OCI-LY7 (cell line): ENCODE data around the gene TAF6. TPM values are rescaled to one million over a fixed set of nuclear protein-coding genes. Genes with fewer than 3 reads are reported as not detected.
"Not testable (repeated sequence)": the region's sequence is repeated elsewhere in the genome, so short reads cannot be mapped to it uniquely, and the experiment has no call there.

Source experiments
- BruUV-seq: library from RNA; stranded (reverse); fragments of 400-500 nt; replicated peaks from 2 replicates; lab custom pipeline; 2021; lab: Mats Ljungman, UMichigan
- CTCF ChIA-PET: fragments of 300-600 bp; sonication (Branson Sonifier 250); formaldehyde crosslinking; loops from one replicate; lab custom pipeline; 2022; ENCODE audit warnings: antibody characterized with exemption; ENCODE audit not compliant: unreplicated experiment; lab: Charles Lee
- POLR2A ChIA-PET: fragments of 300-600 bp; sonication (Branson Sonifier 250); formaldehyde crosslinking; loops from one replicate; lab custom pipeline; 2022; ENCODE audit warnings: antibody characterized with exemption; lab: Charles Lee
- DNase-seq: peaks from one replicate; pipeline ENCODE4 v3.0.0-alpha.2; 2015; ENCODE audit warnings: low spot score
- H2AFZ ChIP-seq: fragments of 200-600 bp; sonication (generic), shearing (Covaris generic); 2 replicates; pipeline ENCODE4 v1.6.1; 2014; ENCODE audit warnings: mild to moderate bottlenecking, antibody characterized with exemption, low read length, moderate library complexity
- H3K27ac ChIP-seq: fragments of 200-600 bp; sonication (generic); 2 replicates; pipeline ENCODE4 v1.5.1; 2014; ENCODE audit warnings: mixed run types, low read depth, mild to moderate bottlenecking, moderate library complexity, low read length, inconsistent platforms; ENCODE audit not compliant: poor library complexity, severe bottlenecking
- H3K36me3 ChIP-seq: fragments of 200-600 bp; sonication (generic); 2 replicates; pipeline ENCODE4 v1.6.1; 2014; ENCODE audit warnings: mild to moderate bottlenecking, antibody characterized with exemption, low read length, moderate library complexity, mixed read lengths; ENCODE audit not compliant: insufficient read depth
- H3K4me1 ChIP-seq: fragments of 200-600 bp; sonication (generic); 2 replicates; pipeline ENCODE4 v1.5.1; 2014; ENCODE audit warnings: mild to moderate bottlenecking, low read length; ENCODE audit not compliant: insufficient read depth, poor library complexity, severe bottlenecking
- H3K4me2 ChIP-seq: fragments of 200-600 bp; sonication (generic); 2 replicates; pipeline ENCODE4 v1.6.1; 2014; ENCODE audit warnings: mild to moderate bottlenecking, low read length
- H3K4me3 ChIP-seq: fragments of 200-600 bp; sonication (generic); 2 replicates; pipeline ENCODE4 v1.5.1; 2014; ENCODE audit warnings: mild to moderate bottlenecking, low read depth, low read length; ENCODE audit not compliant: poor library complexity, severe bottlenecking
- H3K79me2 ChIP-seq: fragments of 200-600 bp; sonication (generic); 2 replicates; pipeline ENCODE4 v1.6.1; 2016; ENCODE audit warnings: low read depth, mild to moderate bottlenecking, low read length, moderate library complexity, mixed read lengths; ENCODE audit not compliant: insufficient read depth
- H3K9me2 ChIP-seq: fragments of 200-600 bp; sonication (generic); 2 replicates; pipeline ENCODE4 v1.6.1; 2016; ENCODE audit warnings: mild to moderate bottlenecking, low read length, mixed read lengths; ENCODE audit not compliant: insufficient read depth
- H3K9me3 ChIP-seq: fragments of 200-600 bp; sonication (generic); 2 replicates; pipeline ENCODE4 v1.6.1; 2014; ENCODE audit warnings: mild to moderate bottlenecking, mixed run types, low read length, mixed read lengths
- H4K20me1 ChIP-seq: fragments of 200-600 bp; sonication (generic); 2 replicates; pipeline ENCODE4 v1.6.1; 2014; ENCODE audit warnings: mild to moderate bottlenecking, antibody characterized with exemption, low read length, moderate library complexity, mixed read lengths; ENCODE audit not compliant: insufficient read depth
- EZH2phosphoT487 ChIP-seq: fragments of 200-600 bp; sonication (generic); IDR thresholded peaks from 2 replicates; pipeline ENCODE4 v1.6.1; 2018; ENCODE audit warnings: low read depth, borderline replicate concordance, mild to moderate bottlenecking, mixed run types, antibody characterized with exemption, low read length, moderate library complexity, mixed read lengths
- intact Hi-C: fragments of 100-400 bp; cut with micrococcal nuclease; formaldehyde crosslinking; loops from one replicate; pipeline ENCODE4 v1.10.0; 2022; ENCODE audit not compliant: unreplicated experiment
- total RNA-seq, 2 experiments: library from RNA; depleted of rRNA in 1 of 2; stranded (reverse); fragments of >200 nt in 1 of 2; shearing (Covaris generic) in 1 of 2; gene quantifications; 2 replicates each; pipeline ENCODE4 v1.2.3, GENCODE V29; 2014 to 2022
- TF ChIP-seq, protein P1 (sequence below): fragments of 200-600 bp; sonication (generic); conservative IDR thresholded peaks from 2 replicates; pipeline ENCODE4 v1.5.1; 2014; ENCODE audit warnings: mild to moderate bottlenecking, antibody characterized with exemption, low read length, moderate library complexity, mixed read lengths

Gene TAF6
- total RNA-seq, 2 experiments from 2014 or later, result 28.0 to 71.0 TPM

DNA sequence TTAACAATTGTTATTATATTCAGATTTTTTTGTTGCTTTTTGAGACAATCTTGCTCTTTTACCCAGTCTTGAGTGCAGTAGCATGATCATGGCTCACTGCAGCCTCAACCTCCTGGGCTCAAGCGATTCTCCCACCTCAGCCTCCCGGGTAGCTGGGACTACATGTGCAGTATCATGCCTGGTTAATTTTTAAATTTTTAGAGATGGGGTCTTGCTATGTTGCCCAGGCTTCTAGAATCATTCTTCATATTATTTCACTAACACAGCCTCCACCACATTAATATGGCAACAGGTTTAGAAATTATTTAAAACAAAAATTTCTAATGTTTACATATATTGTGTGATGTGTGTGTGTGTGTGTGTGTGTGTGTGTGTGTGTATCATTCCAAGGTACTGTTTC is 28.1 kb upstream of the TAF6 start:
- H2AFZ ChIP-seq, result no peak overlapping the region
- peaks cover 28% of the 10 kb centered on the region for H3K79me2 ChIP-seq
- H3K4me3 ChIP-seq, result no peak overlapping the region
- H3K4me2 ChIP-seq, result no peak overlapping the region
- POLR2A ChIA-PET, result interaction anchor here (1.0 to 3.4 kb wide), 2 partner anchors 9 to 42 kb away, joined by 4 to 34 read pairs; no protein-coding TSS in a partner anchor
- H4K20me1 ChIP-seq, result no peaks in the 10 kb centered on the region
- intact Hi-C loops, result loop anchor here (5.0 kb wide), 1 partner anchor 75 kb away; no protein-coding TSS in a partner anchor
- peaks cover 32% of the 10 kb centered on the region for H3K4me1 ChIP-seq
- TF ChIP-seq, protein P1, sequence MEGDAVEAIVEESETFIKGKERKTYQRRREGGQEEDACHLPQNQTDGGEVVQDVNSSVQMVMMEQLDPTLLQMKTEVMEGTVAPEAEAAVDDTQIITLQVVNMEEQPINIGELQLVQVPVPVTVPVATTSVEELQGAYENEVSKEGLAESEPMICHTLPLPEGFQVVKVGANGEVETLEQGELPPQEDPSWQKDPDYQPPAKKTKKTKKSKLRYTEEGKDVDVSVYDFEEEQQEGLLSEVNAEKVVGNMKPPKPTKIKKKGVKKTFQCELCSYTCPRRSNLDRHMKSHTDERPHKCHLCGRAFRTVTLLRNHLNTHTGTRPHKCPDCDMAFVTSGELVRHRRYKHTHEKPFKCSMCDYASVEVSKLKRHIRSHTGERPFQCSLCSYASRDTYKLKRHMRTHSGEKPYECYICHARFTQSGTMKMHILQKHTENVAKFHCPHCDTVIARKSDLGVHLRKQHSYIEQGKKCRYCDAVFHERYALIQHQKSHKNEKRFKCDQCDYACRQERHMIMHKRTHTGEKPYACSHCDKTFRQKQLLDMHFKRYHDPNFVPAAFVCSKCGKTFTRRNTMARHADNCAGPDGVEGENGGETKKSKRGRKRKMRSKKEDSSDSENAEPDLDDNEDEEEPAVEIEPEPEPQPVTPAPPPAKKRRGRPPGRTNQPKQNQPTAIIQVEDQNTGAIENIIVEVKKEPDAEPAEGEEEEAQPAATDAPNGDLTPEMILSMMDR, result no peak
- TF ChIP-seq EZH2phosphoT487, result no peak
- no TSS peak for BruUV-seq
- H3K36me3 ChIP-seq, result peaks cover 9% of the 10 kb centered on the region; the same call in 1 of the 2 replicates
- CTCF ChIA-PET, result no interaction called here
- H3K9me3 ChIP-seq, result no peaks in the 10 kb centered on the region
- DNase-seq, result no peak
- H3K9me2 ChIP-seq, result no peaks in the 10 kb centered on the region
- H3K27ac ChIP-seq, result no peak overlapping the region

DNA sequence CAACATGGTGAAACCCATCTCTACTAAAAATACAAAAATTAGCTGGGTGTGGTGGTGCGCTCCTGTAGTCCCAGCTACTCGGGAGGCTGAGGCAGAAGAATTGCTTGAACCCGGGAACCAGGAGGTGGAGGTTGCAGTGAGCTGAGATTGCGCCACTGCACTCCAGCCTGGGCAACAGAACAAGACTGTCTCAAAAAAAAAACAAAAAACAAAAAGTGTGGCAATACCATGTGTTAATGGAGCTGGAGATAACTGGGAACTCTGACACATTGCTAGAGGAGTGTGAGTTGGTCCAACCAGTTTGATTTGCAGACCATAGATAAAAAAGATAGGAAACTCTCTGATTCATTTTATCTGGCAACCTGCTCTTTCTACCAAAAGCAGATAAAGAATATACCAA is 27.2 kb upstream of the TAF6 start:
- POLR2A ChIA-PET, result interaction anchor here (0.6 to 3.4 kb wide), 2 partner anchors 8 to 22 kb away, joined by 4 to 34 read pairs; partner anchors contain the start of gene GAL3ST4

DNA sequence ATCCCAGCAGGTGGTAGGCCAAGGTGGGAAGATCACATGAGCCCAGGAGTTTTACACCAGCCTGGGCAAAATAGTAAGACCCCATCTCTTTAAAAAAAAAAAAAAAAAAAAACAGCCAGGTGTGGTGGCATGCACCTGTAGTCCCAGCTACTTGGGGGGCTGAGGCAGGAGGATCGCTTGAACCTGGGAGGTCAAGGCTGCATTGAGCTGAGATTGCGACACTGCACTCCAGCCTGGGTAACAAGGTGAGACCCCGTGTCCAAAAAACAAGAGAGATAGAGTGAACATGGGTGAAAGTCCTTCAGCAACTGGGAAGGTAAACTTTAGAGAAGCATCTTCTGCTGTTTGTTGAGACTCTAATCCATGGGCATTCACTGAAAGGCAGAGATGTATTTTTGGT is 23.3 kb upstream of the TAF6 start:
- POLR2A ChIA-PET, result interaction anchor here (0.7 to 1.3 kb wide), 6 partner anchors 14 to 243 kb away, joined by 3 to 7 read pairs (median 3); partner anchors contain the start of genes AP4M1 and MCM7

More for the DNA sequence above, 27.2 kb upstream of the TAF6 start:
- H3K4me2 ChIP-seq, H3K36me3 ChIP-seq, H4K20me1 ChIP-seq, H3K27ac ChIP-seq, H3K4me3 ChIP-seq, CTCF ChIA-PET, H2AFZ ChIP-seq, BruUV-seq, H3K9me3 ChIP-seq, H3K9me2 ChIP-seq, DNase-seq: not testable (repeated sequence)
- H3K79me2 ChIP-seq, result peaks cover 20% of the 10 kb centered on the region
- H3K4me1 ChIP-seq, result peaks cover 34% of the 10 kb centered on the region
- intact Hi-C loops, result loop anchor here (5.0 kb wide), 1 partner anchor 76 kb away; no protein-coding TSS in a partner anchor

More for the DNA sequence above, 23.3 kb upstream of the TAF6 start:
- no peaks in the 10 kb centered on the region for H3K9me2 ChIP-seq
- H3K36me3 ChIP-seq, result no peaks in the 10 kb centered on the region
- no peak overlapping the region for H3K4me2 ChIP-seq
- no peaks in the 10 kb centered on the region for H3K9me3 ChIP-seq
- no peaks in the 10 kb centered on the region for H3K79me2 ChIP-seq
- no peaks in the 10 kb centered on the region for H4K20me1 ChIP-seq
- intact Hi-C loops, result no loop called here
- CTCF ChIA-PET, result no interaction called here
- BruUV-seq, result no TSS peak
- peaks cover 35% of the 10 kb centered on the region for H3K4me1 ChIP-seq
- H3K27ac ChIP-seq, result no peak overlapping the region
- DNase-seq, result no peak
- TF ChIP-seq EZH2phosphoT487, result no peak
- TF ChIP-seq, protein P1, result no peak
- H3K4me3 ChIP-seq, result no peak overlapping the region
- no peak overlapping the region; the same call in 1 of the 2 replicates for H2AFZ ChIP-seq
